ENCODE results near the gene JAZF1. TPM values are rescaled to one million over a fixed set of nuclear protein-coding genes. Genes with fewer than 3 reads are reported as not detected.
A peak's percentile ranks its signal among the peaks of the same experiment; 100 is the strongest.

Gene JAZF1
- total and polyA plus RNA-seq, 9 of the 15 experiments (the other 6 are each of a cell fraction or from before 2014, with no cell fraction given), result 0.04 to 0.64 (median 0.11) TPM; not detected in 3

DNA sequence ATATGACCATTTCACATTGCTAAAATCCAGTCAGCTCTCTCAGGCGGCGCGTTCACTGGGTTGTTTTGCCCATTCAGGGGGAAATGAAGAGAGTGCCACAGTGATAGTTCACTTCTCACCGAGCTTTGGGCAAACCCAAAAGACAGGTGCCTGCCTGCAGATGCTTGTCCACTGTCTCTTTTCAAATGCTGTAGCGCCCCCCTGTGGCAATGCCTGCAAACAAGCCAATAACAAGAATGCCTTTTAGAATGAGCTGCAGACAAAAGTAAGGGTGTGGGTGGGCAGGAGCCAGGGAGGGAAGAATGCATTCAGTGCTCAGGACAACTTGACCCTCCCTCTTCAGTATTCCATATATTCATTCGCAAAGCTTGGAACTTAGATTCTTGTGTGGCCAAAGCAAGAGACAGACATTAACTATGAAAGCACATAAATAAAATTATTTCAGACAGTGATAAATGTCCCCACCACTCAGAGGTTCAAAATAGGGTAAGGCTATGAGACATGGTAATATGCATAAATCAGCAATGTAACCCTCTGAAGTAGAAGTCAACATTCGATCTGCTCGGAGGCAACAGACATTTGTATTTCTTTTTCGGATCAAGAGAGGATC, 86.9 kb downstream of the JAZF1 start (continued):
- peak; percentile 48 to 63 for TF ChIP-seq RAD21 (CRISPR knock-in tag; conservative IDR thresholded peaks at IDR 0.05 in 1 of 2, IDR thresholded peaks at IDR 0.05 in 1 of 2)
- TF ChIP-seq, protein P1, sequence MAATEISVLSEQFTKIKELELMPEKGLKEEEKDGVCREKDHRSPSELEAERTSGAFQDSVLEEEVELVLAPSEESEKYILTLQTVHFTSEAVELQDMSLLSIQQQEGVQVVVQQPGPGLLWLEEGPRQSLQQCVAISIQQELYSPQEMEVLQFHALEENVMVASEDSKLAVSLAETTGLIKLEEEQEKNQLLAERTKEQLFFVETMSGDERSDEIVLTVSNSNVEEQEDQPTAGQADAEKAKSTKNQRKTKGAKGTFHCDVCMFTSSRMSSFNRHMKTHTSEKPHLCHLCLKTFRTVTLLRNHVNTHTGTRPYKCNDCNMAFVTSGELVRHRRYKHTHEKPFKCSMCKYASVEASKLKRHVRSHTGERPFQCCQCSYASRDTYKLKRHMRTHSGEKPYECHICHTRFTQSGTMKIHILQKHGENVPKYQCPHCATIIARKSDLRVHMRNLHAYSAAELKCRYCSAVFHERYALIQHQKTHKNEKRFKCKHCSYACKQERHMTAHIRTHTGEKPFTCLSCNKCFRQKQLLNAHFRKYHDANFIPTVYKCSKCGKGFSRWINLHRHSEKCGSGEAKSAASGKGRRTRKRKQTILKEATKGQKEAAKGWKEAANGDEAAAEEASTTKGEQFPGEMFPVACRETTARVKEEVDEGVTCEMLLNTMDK (IDR thresholded peaks at IDR 0.05; ENCODE audit: borderline replicate concordance, insufficient read depth, low read depth, low read length, poor library complexity, severe bottlenecking), result peak; percentile 40
- TF ChIP-seq, protein P2, sequence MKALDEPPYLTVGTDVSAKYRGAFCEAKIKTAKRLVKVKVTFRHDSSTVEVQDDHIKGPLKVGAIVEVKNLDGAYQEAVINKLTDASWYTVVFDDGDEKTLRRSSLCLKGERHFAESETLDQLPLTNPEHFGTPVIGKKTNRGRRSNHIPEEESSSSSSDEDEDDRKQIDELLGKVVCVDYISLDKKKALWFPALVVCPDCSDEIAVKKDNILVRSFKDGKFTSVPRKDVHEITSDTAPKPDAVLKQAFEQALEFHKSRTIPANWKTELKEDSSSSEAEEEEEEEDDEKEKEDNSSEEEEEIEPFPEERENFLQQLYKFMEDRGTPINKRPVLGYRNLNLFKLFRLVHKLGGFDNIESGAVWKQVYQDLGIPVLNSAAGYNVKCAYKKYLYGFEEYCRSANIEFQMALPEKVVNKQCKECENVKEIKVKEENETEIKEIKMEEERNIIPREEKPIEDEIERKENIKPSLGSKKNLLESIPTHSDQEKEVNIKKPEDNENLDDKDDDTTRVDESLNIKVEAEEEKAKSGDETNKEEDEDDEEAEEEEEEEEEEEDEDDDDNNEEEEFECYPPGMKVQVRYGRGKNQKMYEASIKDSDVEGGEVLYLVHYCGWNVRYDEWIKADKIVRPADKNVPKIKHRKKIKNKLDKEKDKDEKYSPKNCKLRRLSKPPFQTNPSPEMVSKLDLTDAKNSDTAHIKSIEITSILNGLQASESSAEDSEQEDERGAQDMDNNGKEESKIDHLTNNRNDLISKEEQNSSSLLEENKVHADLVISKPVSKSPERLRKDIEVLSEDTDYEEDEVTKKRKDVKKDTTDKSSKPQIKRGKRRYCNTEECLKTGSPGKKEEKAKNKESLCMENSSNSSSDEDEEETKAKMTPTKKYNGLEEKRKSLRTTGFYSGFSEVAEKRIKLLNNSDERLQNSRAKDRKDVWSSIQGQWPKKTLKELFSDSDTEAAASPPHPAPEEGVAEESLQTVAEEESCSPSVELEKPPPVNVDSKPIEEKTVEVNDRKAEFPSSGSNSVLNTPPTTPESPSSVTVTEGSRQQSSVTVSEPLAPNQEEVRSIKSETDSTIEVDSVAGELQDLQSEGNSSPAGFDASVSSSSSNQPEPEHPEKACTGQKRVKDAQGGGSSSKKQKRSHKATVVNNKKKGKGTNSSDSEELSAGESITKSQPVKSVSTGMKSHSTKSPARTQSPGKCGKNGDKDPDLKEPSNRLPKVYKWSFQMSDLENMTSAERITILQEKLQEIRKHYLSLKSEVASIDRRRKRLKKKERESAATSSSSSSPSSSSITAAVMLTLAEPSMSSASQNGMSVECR (CRISPR knock-in tag; IDR thresholded peaks at IDR 0.05), result no peak
- TF ChIP-seq TEAD4 (IDR thresholded peaks at IDR 0.05; ENCODE audit: low read length), result no peak
- TF ChIP-seq TEAD4 (CRISPR knock-in tag; IDR thresholded peaks at IDR 0.05; ENCODE audit: borderline replicate concordance), result no peak
- TF ChIP-seq, protein P3, sequence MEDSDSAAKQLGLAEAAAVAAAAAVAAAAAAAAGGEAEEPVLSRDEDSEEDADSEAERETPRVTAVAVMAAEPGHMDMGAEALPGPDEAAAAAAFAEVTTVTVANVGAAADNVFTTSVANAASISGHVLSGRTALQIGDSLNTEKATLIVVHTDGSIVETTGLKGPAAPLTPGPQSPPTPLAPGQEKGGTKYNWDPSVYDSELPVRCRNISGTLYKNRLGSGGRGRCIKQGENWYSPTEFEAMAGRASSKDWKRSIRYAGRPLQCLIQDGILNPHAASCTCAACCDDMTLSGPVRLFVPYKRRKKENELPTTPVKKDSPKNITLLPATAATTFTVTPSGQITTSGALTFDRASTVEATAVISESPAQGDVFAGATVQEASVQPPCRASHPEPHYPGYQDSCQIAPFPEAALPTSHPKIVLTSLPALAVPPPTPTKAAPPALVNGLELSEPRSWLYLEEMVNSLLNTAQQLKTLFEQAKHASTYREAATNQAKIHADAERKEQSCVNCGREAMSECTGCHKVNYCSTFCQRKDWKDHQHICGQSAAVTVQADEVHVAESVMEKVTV (CRISPR knock-in tag; IDR thresholded peaks at IDR 0.05), result peak; percentile 28; the same call in 1 of the 2 replicates

Measured in K562 (cell line).